Occipital lobe (tissue), 2 donors: ENCODE data around the gene NCOR1. TPM values are rescaled to one million over a fixed set of nuclear protein-coding genes. Genes with fewer than 3 reads are reported as not detected.
"Not testable (repeated sequence)": the region's sequence is repeated elsewhere in the genome, so short reads cannot be mapped to it uniquely, and the experiment has no call there.

Experiments used
- DNase-seq: peaks from one replicate; lab custom pipeline; 2025; lab: John Stamatoyannopoulos, UW
- total RNA-seq: library from RNA; depleted of rRNA; stranded (reverse); fragments of >200 nt; gene quantifications from one replicate; pipeline ENCODE4 v1.2.3, GENCODE V29; 2014

The NCOR1 gene
- total RNA-seq, 1 donor from 2014 or later: 116 TPM

GRCh38 chr17:16100737-16101400, 114.5 kb downstream of the NCOR1 start:
- no peak for DNase-seq

- DNase-seq: no peak
Measured at GRCh38 chr17:16091773-16092172, 123.6 kb downstream of the NCOR1 start.

- DNase-seq: no peak
Measured at GRCh38 chr17:16086957-16087356, 128.4 kb downstream of the NCOR1 start.

GRCh38 chr17:16085066-16085699, 130.2 kb downstream of the NCOR1 start:
- DNase-seq: no peak

- DNase-seq: no peak
Measured at GRCh38 chr17:16083223-16083622, 132.1 kb downstream of the NCOR1 start.

GRCh38 chr17:16081507-16082087, 133.7 kb downstream of the NCOR1 start:
- DNase-seq: no peak

GRCh38 chr17:16080366-16080765, 135.0 kb downstream of the NCOR1 start:
- DNase-seq: no peak

GRCh38 chr17:16075949-16076348, 139.4 kb downstream of the NCOR1 start:
- DNase-seq: no peak

- no peak for DNase-seq
Measured at GRCh38 chr17:16074423-16074822, 140.9 kb downstream of the NCOR1 start.

- no peak for DNase-seq
Measured at GRCh38 chr17:16073845-16074244, 141.5 kb downstream of the NCOR1 start.

- no peak for DNase-seq
Measured at GRCh38 chr17:16072031-16072430, 143.3 kb downstream of the NCOR1 start.

GRCh38 chr17:16068323-16068722, 147.0 kb downstream of the NCOR1 start:
- DNase-seq: no peak

- no peak for DNase-seq
Measured at GRCh38 chr17:16066125-16066524, 149.2 kb downstream of the NCOR1 start.

- no peak for DNase-seq
Measured at GRCh38 chr17:16061631-16062030, 153.7 kb downstream of the NCOR1 start.

- DNase-seq: not testable (repeated sequence)
Measured at GRCh38 chr17:16055139-16055538, 160.2 kb downstream of the NCOR1 start.

GRCh38 chr17:16052486-16052885, 162.8 kb downstream of the NCOR1 start:
- DNase-seq: no peak

- no peak for DNase-seq
Measured at GRCh38 chr17:16050844-16051243, 164.5 kb downstream of the NCOR1 start.

GRCh38 chr17:16048811-16049449, 166.4 kb downstream of the NCOR1 start:
- no peak for DNase-seq

GRCh38 chr17:16046966-16047365, 168.4 kb downstream of the NCOR1 start:
- DNase-seq: no peak

GRCh38 chr17:16044487-16044886, 170.8 kb downstream of the NCOR1 start:
- no peak for DNase-seq

- DNase-seq: no peak
Measured at GRCh38 chr17:16040710-16041251, 174.6 kb downstream of the NCOR1 start.

GRCh38 chr17:16037636-16038035, 177.7 kb downstream of the NCOR1 start:
- no peak for DNase-seq
